ENCODE measurements around the gene RAP2A. TPM values are rescaled to one million over a fixed set of nuclear protein-coding genes. Genes with fewer than 3 reads are reported as not detected.

Gene RAP2A
- total RNA-seq, 4 donors from 2014 or later: 21.1 to 33.5 (median 26.6) TPM

DNA sequence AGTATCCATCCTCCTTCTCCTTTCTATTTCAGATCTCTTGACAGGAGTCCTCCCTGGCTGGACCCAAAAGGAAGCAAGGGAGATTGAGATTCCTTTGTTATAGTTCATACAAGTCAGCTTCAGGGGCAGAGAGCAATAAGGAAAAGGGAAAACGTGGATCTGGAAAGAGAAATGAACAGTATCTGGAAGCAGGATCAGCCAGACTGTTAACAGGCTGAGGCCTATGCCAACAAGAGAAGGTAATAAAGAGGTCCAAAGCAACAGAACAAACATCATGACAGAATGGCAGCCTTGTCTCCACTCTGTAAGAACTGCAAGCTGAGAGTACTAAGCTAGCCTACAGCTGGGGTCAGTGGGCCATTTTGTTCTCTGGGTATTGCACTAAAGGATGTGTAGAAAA, 64.5 kb downstream of the RAP2A start:
- Histone ChIP-seq H3K4me1 (peaks cover 0 to 17% (median 0%) of the 10 kb centered on the region in 3 donors), H3K27me3 (no peaks in the 10 kb centered on the region), H3K9me3 (no peaks in the 10 kb centered on the region), H3K36me3 (no peaks in the 10 kb centered on the region), H3K27ac (no peak overlapping the region), H3K4me3 (no peak overlapping the region)
- TF ChIP-seq POLR2AphosphoS5 (IDR thresholded peaks at IDR 0.05): no peak
- no peak for TF ChIP-seq POLR2A (IDR thresholded peaks at IDR 0.05)
- no peak for TF ChIP-seq CTCF (IDR thresholded peaks at IDR 0.05)
- no peak for TF ChIP-seq EP300 (IDR thresholded peaks at IDR 0.05)
- ATAC-seq: no peak
- 75 to 88% methylated on average over 1 of the region's 1 CpG for WGBS, 2 donors (ENCODE audit: low coverage in 1 of 2)

DNA sequence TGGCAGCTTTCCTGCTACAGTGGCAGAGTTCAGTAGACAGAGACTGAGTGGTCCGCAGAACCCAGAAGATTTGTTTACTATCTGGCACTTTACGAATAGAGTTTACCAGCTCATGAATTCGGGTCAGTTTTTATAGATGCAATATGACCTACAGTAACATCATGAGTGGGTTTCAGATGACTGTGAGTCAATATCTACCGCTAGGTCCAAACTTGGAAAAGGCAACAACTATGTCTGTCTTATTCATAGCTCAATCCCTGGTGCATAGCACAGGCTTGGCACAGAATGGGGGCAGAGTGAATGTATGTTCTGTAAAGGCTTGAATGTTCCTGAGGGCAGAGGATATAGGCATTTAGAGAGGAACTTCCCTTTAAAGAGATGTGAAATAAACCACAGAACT, 65.2 kb downstream of the RAP2A start:
- TF ChIP-seq POLR2AphosphoS5 (IDR thresholded peaks at IDR 0.05): no peak
- no peak for TF ChIP-seq POLR2A (IDR thresholded peaks at IDR 0.05)
- TF ChIP-seq EP300 (IDR thresholded peaks at IDR 0.05): no peak
- TF ChIP-seq CTCF (IDR thresholded peaks at IDR 0.05): no peak
- peaks cover 0 to 17% (median 0%) of the 10 kb centered on the region in 3 donors for H3K4me1 ChIP-seq
- H3K4me3 ChIP-seq: no peak overlapping the region
- whole genome bisulfite sequencing, 2 donors (ENCODE audit: low coverage in 1 of 2): 60 to 91% methylated on average over 2 to 4 of the region's 4 CpGs
- no peak for ATAC-seq
- H3K27me3 ChIP-seq: no peaks in the 10 kb centered on the region
- no peaks in the 10 kb centered on the region for H3K9me3 ChIP-seq
- no peak overlapping the region for H3K27ac ChIP-seq
- H3K36me3 ChIP-seq: no peaks in the 10 kb centered on the region

GRCh38 chr13:97502181-97502580, 68.2 kb downstream of the RAP2A start:
- ATAC-seq: no peak
- WGBS, 2 donors (ENCODE audit: low coverage in 1 of 2): 3 to 10% methylated on average over 2 to 3 of the region's 4 CpGs
- no peak overlapping the region for H3K4me3 ChIP-seq

DNA sequence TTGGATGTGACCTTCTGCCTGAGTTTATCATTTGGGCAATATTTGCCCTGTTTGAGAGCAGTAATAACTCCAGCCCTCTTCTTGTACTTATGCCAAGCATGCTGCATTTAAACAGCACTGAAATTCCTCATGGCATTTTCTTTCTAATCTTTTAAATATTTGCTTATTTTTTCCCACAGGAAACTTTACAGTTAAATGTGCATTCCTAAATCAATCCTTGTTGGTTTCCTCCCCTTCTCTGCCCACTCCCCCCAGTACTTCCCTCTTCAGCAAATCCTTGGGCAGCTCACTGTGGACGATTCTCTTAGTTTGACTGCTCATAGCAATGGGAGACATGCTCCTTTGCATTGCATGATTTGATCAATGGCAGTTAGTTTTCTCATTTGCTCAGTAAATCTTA, 68.7 kb downstream of the RAP2A start:
- Histone ChIP-seq H3K4me3 (no peak overlapping the region), H3K27me3 (no peaks in the 10 kb centered on the region), H3K36me3 (no peaks in the 10 kb centered on the region), H3K27ac (no peak overlapping the region), H3K9me3 (no peaks in the 10 kb centered on the region), H3K4me1 (peaks cover 0 to 17% (median 0%) of the 10 kb centered on the region in 3 donors)
- no peak for ATAC-seq
- WGBS, 2 donors (ENCODE audit: low coverage in 1 of 2): 30 to 33% methylated on average over 1 of the region's 1 CpG
- TF ChIP-seq POLR2A (IDR thresholded peaks at IDR 0.05): no peak
- TF ChIP-seq CTCF (IDR thresholded peaks at IDR 0.05): no peak
- no peak for TF ChIP-seq POLR2AphosphoS5 (IDR thresholded peaks at IDR 0.05)
- no peak for TF ChIP-seq EP300 (IDR thresholded peaks at IDR 0.05)

More at GRCh38 chr13:97502181-97502580, 68.2 kb downstream of the RAP2A start:
- Histone ChIP-seq H3K36me3 (no peaks in the 10 kb centered on the region), H3K27ac (no peak overlapping the region), H3K9me3 (no peaks in the 10 kb centered on the region), H3K4me1 (peaks cover 0 to 17% (median 0%) of the 10 kb centered on the region in 3 donors), H3K27me3 (no peaks in the 10 kb centered on the region)
- TF ChIP-seq POLR2A (IDR thresholded peaks at IDR 0.05) (no peak), EP300 (IDR thresholded peaks at IDR 0.05) (no peak), CTCF (IDR thresholded peaks at IDR 0.05) (no peak), POLR2AphosphoS5 (IDR thresholded peaks at IDR 0.05) (no peak)

DNA sequence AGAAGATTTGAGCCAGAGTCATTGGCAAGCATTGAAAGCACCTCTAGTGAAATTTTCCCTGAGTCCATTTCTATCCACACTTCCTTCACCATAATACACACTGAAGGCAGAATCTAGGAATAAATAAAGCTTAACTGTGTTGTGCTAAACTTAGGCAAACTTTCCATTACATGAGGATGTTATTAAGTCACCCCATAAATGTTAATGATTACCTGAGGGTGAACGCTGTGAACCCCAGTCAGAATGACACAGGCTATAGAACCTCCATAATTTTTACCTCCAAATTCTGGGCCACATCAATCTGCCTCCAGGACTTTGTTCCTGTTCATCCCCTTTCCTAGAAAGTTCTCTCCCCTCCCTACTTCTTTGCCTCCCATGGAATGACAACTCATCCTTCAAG, 71.0 kb downstream of the RAP2A start:
- Histone ChIP-seq H3K4me1 (peaks cover 0 to 17% (median 0%) of the 10 kb centered on the region in 3 donors), H3K27ac (no peak overlapping the region), H3K4me3 (no peak overlapping the region), H3K9me3 (no peaks in the 10 kb centered on the region), H3K36me3 (no peaks in the 10 kb centered on the region), H3K27me3 (no peaks in the 10 kb centered on the region)
- WGBS, 2 donors (ENCODE audit: low coverage in 1 of 2): 33 to 100% methylated on average over 1 of the region's 1 CpG
- TF ChIP-seq POLR2AphosphoS5 (IDR thresholded peaks at IDR 0.05): no peak
- ATAC-seq: no peak

All from gastroesophageal sphincter (tissue), 4 donors.